Measurements from ENCODE around the gene ATE1. TPM values are rescaled to one million over a fixed set of nuclear protein-coding genes. Genes with fewer than 3 reads are reported as not detected.

The ATE1 gene
- total and polyA plus RNA-seq, 8 donors = 2.8 to 15.4 (median 8.5) TPM

DNA sequence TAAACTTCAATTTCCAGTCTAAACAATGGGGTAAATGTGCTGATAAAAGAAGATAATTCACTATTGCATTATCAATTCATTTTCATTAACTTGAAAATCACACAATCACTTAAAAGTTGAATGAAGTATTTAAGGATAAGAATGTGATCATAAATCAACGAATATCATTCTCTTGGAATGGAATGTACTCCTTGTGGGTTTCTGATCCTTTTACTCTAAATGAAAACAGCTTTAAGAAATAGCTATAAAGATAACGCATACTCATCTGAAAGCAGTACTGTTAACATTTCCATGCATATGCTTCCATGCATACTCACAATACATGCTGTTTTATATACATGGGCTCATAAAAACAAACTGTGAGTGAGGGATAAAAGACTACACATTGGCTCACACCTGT lies 108.8 kb downstream of the ATE1 start:
- no peaks in the 10 kb centered on the region for H3K4me1 ChIP-seq
- no peak overlapping the region for H3K27ac ChIP-seq
- intact Hi-C loops (cut with DNase I) = no loop called here
- ATAC-seq = no peak
- WGBS, 2 donors = 79 to 88% methylated on average over 2 of the region's 2 CpGs
- TF ChIP-seq, protein P1, sequence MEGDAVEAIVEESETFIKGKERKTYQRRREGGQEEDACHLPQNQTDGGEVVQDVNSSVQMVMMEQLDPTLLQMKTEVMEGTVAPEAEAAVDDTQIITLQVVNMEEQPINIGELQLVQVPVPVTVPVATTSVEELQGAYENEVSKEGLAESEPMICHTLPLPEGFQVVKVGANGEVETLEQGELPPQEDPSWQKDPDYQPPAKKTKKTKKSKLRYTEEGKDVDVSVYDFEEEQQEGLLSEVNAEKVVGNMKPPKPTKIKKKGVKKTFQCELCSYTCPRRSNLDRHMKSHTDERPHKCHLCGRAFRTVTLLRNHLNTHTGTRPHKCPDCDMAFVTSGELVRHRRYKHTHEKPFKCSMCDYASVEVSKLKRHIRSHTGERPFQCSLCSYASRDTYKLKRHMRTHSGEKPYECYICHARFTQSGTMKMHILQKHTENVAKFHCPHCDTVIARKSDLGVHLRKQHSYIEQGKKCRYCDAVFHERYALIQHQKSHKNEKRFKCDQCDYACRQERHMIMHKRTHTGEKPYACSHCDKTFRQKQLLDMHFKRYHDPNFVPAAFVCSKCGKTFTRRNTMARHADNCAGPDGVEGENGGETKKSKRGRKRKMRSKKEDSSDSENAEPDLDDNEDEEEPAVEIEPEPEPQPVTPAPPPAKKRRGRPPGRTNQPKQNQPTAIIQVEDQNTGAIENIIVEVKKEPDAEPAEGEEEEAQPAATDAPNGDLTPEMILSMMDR (IDR thresholded peaks at IDR 0.05) = no peak
- no peaks in the 10 kb centered on the region for H3K36me3 ChIP-seq
- no peak for FAIRE-seq
- no peaks in the 10 kb centered on the region for H3K27me3 ChIP-seq
- H3K4me3 ChIP-seq = no peak overlapping the region
- no peak for DNase-seq
- H3K9me3 ChIP-seq = no peaks in the 10 kb centered on the region

DNA sequence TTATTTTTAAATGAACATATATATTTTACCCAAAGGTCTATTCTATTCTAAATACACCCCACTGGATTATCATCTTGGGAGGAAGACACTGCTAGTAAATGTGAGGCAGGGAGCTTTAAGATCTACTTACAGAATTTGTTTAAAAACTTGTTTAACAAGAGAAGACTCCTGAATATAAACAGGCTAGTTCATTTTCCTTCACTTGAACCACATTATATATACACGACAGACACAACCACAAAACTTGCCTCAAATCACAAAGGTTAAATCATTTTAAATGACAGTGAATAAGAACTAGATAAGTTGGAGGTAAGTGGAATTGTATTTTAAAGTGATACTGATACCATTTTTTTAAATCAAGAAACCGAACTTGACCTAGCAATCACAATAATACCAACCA lies 109.2 kb downstream of the ATE1 start:
- TF ChIP-seq, protein P1 (IDR thresholded peaks at IDR 0.05) = no peak
- H3K4me3 ChIP-seq = no peak overlapping the region
- ATAC-seq = no peak
- no peak for DNase-seq
- H3K4me1 ChIP-seq = no peaks in the 10 kb centered on the region
- no peak overlapping the region for H3K27ac ChIP-seq
- no peaks in the 10 kb centered on the region for H3K9me3 ChIP-seq
- 58 to 64% methylated on average over 2 of the region's 2 CpGs for WGBS, 2 donors
- intact Hi-C loops (cut with DNase I) = no loop called here
- H3K36me3 ChIP-seq = no peaks in the 10 kb centered on the region
- H3K27me3 ChIP-seq = no peaks in the 10 kb centered on the region
- FAIRE-seq = no peak

DNA sequence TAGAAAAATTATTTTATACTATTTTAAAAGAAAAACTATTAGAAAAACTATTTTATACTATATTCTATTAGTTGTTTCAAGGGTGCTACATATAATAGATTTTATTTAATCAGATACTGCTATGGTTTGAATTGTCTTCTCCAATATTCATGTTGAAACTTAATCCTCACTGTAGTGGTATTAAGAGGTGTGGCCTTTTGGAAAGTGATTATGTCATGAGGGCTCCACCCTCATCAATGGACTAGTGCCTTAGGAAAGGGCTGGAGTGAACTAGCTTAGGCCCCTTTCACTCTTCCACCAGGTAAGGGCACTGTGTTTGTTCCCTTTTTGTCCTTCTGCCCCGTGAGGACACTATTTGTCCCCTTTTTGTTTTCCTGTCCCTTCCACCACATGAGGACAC lies 111.6 kb downstream of the ATE1 start:
- 94% methylated on average over 1 of the region's 1 CpG for WGBS, 2 donors
- FAIRE-seq = peak; percentile 59

DNA sequence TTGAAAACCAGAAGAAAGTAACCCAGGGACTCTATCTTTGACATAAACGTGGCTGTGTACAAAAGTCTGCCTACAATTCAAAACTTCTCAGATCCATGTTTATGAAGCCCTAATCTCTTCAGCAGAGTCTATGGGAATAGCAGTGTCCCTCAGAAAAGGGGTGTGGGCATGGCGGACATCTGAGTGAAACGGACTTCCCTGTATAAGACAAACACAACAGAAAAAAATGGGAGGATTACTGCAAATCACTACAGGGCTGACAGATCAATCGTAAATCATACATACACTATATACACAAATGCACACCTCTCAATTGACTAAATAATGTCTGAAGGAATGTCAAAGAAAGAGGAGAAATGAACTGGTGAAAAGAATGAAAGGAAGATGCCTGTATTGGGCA lies 114.0 kb downstream of the ATE1 start:
- H3K4me3 ChIP-seq = no peak overlapping the region
- no peaks in the 10 kb centered on the region for H3K36me3 ChIP-seq
- no peak for DNase-seq
- TF ChIP-seq, protein P1 (IDR thresholded peaks at IDR 0.05) = no peak
- no peaks in the 10 kb centered on the region for H3K9me3 ChIP-seq
- no peak for ATAC-seq
- no peaks in the 10 kb centered on the region for H3K4me1 ChIP-seq
- H3K27ac ChIP-seq = no peak overlapping the region
- WGBS, 2 donors = 80 to 84% methylated on average over 4 of the region's 4 CpGs
- intact Hi-C loops (cut with DNase I) = no loop called here
- FAIRE-seq = no peak
- H3K27me3 ChIP-seq = no peaks in the 10 kb centered on the region

More for the DNA sequence above, 111.6 kb downstream of the ATE1 start:
- H3K4me3 ChIP-seq = no peak overlapping the region
- H3K27ac ChIP-seq = no peak overlapping the region
- no peaks in the 10 kb centered on the region for H3K4me1 ChIP-seq
- H3K9me3 ChIP-seq = no peaks in the 10 kb centered on the region
- H3K36me3 ChIP-seq = no peaks in the 10 kb centered on the region
- DNase-seq (no peak), ATAC-seq (no peak)
- intact Hi-C loops (cut with DNase I) = no loop called here
- no peaks in the 10 kb centered on the region for H3K27me3 ChIP-seq
- TF ChIP-seq, protein P1 (IDR thresholded peaks at IDR 0.05) = no peak

DNA sequence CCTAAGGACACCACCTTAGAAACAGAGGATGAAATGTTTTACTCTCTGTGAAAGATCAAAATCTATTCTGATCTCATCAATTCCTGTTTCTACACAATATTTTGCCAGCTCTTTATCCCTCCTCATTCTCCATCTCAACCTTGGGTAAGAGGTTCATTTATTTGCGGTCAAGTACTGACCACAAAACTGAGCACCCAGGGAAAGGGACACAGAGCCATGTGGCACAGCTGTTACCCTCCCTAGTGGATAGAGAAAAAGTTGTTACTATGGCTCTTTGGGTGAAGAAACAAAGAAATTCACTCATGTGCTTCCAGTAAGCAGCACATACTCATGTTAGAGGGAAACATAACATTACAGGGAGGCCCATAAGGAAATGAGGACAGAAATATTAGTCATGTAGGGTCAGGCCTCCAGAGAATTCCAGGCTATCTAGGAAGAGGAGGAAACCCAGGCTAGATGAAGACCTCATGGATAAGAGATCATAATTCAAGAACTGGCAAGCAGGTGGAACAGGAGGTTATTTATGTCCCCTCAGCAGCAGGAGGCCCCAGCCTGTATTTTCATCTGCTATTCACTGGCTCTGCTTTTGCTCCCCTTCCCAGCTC lies 114.5 kb downstream of the ATE1 start:
- Histone ChIP-seq H3K36me3 (no peaks in the 10 kb centered on the region), H3K27ac (no peak overlapping the region), H3K4me1 (no peaks in the 10 kb centered on the region), H3K27me3 (no peaks in the 10 kb centered on the region), H3K4me3 (no peak overlapping the region), H3K9me3 (no peaks in the 10 kb centered on the region)
- no peak for FAIRE-seq
- DNase-seq = no peak
- intact Hi-C loops (cut with DNase I) = no loop called here
- TF ChIP-seq, protein P1 (IDR thresholded peaks at IDR 0.05) = no peak
- 94 to 99% methylated on average over 1 of the region's 1 CpG for WGBS, 2 donors
- no peak for ATAC-seq
